GM18507 (cell line): ENCODE measurements around the gene WWOX.

Experiments
- DNase-seq: peaks from one replicate; pipeline ENCODE4 v3.0.0; 2011; ENCODE audit warnings: low read depth; ENCODE audit not compliant: insufficient read length; ENCODE audit errors: extremely low spot score
- FAIRE-seq: peaks from 2 replicates; lab custom pipeline; 2011; peaks lifted over from hg19 to GRCh38; lab: Jason Lieb, UNC

Gene WWOX

DNA sequence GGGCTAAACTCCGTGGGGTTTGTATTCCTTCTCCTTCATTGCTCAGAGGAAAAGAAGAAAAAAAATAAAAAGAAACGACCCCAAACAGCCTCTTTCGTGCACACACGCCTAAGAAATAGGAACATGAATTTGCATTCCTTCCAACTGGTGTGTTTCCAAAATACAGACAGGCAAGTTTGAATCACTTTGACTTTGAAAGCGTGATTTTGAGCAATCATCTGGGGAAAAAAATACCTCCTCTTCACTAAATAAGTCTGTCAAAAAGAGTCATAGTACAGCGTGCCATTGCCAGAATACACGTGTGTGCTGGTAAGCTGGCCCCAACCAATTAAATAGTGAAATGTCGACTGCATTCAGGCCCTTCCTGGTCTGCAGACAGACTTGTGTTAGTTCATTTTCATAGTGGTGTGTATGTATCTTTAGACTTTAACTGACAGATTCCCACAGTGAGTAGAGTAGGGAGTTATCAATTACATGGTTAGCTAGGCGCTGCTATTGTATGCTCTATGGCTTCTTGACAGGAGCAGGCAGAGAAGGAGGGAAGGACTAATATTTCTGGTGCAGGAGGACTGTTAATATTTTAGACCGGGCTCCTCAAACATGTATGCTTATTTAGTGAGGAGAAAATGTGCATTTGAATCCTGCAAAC, 882.8 kb downstream of the WWOX start:
- DNase-seq: no peak
- FAIRE-seq: no peak

DNA sequence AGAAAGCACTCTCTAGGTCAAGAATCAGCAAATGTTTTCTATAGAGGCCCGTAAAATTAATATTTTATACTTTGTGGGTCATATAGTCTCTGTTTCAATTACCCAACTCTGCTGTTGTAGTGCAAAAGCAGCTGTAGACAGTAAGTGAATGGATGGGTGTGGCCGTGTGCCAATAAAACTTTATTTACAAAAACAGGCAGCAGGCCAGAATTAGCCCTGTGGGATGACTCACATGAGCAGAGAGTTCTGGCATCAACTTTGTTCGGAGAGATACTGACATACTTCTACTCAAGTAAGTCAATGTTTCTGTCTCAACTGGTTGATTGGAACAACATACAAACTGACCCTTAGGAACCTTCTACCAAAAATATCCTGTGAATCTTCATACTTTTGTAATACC, 884.9 kb downstream of the WWOX start:
- FAIRE-seq (no peak), DNase-seq (no peak)

DNA sequence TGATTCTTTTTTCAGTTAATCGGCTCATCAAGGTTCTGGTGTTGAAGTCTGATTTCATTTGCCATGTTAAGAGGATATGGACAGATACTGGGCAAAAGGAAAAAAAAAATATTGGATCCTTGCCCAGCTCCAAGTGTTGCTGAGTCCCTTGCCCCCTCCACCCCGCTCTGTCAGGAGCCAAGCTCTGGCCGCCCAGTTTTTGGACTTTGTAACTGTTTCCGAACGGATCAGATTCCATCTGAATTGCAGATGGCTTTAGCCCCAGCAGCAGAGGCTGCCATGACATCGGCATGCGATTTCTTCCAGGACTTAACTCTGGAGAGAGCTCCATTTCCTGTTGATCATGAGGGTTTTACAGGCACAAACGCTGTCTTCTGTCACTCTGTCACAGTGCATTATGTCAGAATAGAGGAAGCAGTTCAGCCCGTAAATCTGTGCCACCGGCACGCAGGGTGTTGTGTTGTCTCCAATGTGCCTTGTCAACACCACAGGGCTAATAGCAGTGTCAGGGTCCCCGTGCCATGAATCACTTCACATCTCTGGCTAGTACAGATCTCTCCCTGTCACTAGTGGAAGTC, 885.5 kb downstream of the WWOX start:
- DNase-seq: no peak
- FAIRE-seq: no peak

DNA sequence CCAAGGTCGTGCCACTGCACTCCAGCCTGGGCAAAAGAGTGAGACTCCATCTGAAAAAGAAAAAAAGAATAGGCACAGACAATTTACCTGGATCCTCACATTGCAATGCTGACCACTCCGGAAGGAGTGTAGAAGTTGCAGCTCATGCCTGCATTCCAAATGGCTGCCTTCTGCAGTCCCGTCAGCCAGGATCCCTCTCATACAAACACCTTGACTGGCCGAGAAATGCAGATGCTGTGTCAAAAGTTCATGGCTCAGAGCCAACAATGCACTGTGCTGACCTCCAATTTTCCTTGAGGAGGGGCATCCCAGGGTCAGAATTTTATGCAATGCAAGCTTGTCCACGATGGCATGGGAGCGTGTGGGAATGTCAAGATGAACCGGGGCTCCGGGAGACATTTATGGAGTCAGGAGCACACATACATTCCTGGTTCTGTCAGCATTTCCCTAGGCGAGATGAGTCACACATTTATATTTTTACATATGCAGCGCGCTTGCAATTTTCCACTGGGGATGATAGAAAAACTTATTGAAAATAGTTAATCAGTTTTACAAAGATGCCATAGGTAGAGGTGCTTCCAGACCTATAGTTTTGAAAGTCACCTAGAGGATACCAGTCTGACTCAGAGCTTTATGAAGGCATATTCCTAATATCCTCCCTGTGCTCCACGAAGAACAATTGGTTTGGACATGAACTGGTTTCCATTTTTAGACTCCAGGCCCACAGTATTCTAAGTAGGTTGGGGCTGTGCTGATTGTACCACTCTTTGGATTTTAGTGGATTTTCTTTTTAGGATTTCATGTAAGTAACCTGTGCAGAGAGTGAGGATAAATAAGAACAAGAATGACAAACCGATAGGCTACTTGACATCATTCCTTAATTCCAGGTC, 886.5 kb downstream of the WWOX start:
- FAIRE-seq: no peak
- DNase-seq: no peak

DNA sequence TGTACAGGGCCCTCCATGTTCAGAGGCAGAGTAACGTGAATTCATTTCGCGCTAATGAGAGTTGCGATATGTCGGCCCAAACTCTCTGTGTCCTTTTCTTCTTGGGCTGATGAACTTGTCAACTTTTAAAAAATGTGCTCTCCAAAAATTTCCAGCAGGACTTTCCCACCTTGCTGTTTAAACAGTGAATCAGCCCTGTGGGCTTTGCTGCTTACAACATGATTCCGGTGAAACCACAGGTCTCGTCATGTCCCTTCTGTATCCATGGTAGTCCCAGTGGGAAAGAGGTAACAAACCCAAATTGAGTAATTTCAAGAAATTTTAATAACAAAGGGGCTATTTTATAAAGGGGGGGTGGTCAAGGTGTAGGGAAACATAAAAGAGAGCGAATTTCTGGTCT, 888.2 kb downstream of the WWOX start:
- no peak for FAIRE-seq

DNA sequence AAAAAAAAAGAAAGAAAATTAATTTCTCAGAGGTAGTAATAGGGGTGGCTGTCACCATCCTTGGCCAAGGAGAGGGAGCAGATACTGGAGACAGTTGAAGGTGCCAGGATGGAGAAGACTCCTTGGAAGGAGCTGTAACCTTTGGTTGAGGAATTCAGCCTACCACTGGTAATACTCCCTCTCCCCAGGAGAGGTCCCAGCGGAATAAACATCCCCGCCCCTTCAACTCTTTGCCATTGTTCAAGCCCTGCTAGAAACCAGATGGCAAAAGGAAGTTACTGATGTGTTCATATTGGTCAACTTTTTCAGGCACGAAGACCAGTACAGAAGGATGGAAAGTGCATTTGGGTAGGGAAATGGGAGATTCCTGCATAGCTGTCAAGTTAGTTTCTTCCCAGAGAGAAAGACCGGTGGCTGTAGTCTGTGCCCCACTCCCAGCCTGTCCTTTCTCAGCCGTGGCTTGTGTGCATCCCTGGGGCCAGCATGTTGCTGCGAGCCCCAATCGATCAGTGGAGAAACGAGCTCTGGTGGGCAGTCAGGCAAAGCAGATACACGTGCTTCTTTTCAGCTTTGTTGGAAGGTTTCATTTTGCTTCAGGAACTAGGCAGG, 889.0 kb downstream of the WWOX start:
- FAIRE-seq (no peak), DNase-seq (no peak)

More for the DNA sequence above, 888.2 kb downstream of the WWOX start:
- no peak for DNase-seq

DNA sequence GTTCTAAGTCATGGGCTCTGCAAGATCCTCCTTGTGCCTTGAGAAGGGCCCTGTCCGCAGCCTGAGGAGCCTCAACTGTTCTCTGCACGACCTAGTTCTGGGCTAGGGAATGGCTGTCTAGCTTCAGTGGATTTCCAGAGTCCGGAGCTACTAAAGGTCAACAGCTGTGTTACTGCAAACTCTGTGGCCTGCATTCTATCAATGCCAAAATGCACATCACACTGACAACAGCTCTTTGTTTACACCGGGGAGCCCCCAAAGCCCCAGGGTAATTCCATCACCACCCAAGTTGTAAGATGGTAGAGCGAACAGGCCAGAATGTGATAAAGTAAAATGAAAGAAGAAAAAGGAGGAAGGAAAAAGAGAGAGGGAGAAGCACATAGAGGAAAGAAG, 890.9 kb downstream of the WWOX start:
- no peak for FAIRE-seq
- no peak for DNase-seq

DNA sequence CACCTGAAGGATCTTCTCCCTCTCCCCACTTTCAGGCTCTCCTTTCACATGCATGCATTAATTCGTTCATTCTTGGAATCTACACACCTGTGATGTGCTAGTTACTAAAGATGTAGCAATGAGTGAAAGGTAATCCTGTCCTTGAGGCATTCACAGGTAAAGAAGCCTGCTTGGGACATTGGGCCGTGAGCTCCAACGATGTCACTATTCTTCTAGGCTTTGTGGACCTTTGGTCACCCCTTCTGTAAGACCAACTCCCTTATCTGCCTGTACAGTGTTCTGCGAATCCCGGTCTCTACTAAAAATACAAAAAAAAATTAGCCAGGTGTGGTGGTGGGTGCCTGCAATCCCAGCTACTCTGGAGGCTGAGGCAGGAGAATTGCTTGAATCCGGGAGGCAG, 892.5 kb downstream of the WWOX start:
- DNase-seq (no peak), FAIRE-seq (no peak)

DNA sequence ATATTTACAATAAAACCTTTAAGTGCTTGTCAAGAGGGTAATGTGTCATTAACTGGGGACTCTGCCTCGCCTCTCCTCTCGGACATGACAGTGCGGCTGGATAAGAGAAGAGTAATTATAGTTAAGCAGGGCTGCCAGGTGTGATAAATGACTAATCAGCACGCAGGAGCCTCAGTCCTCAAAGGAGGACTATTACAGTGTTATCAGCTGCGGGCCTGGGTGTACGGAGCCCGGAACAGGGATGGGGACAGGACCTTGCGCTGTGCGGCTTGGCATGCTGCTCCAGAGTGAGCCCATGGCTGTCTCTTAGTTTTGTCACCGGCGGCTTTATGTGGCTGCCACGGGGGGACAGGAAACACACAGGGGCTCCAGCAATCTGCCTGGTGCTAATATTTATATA, 893.9 kb downstream of the WWOX start:
- DNase-seq (no peak), FAIRE-seq (no peak)

DNA sequence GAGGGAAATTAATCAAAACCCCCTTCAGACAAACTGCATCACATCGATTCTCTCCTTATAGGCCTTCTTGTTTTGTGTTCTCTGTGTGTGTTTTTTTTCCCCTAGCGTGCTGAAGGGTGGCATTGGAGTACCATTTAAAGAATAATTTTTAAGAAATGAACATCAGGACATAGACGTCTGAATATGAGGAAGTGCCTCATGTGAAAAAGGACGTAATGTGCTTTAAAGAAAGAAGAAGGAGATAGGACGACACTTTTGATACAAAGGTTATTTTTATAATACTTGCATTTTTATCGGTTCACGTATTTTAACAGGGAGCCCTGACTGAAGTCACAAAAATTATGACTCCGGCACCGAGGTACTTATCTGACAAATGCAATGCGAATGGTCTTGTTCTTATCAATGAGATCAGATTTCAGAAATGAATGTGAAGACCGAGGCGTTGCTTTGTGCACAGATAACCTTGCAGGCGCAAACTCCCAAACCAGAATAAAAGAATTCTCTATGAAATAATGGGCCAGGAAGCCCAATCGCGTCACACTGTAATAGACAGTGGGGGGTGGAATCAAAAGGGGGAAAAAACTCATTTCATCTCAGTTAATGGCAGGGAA, 894.8 kb downstream of the WWOX start:
- FAIRE-seq (no peak), DNase-seq (no peak)

DNA sequence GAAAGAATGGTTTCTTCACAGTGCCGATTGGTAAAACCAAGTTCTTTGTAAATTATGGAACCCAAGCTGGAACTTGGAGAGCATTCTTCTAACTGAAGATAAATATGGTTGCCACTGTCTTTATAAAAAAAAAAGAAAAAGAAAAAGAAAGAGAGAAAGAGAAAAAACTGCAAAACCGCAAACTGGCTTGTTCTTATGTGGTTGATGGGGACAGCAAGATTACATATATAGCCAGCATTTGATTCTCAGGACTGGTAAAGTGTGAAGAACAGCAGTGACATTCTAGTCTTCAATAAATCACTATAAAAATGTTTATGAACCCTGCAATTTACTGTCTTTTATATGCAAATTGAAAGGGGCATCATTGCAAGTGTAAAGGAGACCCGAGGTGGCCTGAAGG, 896.0 kb downstream of the WWOX start:
- FAIRE-seq: no peak
- no peak for DNase-seq

DNA sequence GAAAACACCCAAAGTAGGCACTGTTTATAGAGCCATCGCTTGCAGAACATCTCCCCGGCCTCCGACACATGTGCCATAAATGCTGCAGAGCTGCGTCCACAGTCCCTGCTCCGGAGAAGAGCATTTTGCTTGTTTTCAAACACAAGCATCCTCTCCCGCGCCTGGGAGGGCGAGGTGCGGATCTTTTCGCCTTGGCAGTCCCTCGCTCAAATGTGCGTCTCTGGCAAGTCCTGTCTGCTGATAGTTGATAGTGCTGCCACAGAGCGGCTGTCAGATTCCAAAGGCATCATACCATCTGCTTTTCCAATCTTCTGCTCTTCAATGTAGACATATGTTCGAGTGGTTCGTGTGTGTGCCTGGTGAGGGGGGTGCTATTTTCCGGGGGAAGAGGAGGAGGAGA, 897.3 kb downstream of the WWOX start:
- DNase-seq: no peak
- no peak for FAIRE-seq

DNA sequence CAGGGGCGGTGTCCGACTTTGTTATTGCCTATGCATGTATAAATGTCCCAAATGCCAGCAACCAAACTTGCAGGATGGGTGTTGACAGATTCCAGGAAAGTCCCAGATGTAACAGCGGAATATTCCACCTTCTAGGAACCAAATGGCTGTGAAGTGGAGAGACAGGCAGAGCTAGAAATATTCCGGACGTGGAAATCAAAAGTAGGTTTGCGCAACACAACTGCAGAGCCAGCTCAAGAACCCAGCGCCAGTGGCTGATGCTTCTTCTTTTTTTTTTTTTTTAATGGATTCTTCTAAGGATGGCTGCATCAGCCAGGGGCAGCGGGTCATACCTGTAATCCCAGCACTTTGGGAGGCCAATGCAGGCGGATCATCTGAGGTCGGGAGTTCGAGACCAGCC, 899.4 kb downstream of the WWOX start:
- FAIRE-seq (no peak), DNase-seq (no peak)

DNA sequence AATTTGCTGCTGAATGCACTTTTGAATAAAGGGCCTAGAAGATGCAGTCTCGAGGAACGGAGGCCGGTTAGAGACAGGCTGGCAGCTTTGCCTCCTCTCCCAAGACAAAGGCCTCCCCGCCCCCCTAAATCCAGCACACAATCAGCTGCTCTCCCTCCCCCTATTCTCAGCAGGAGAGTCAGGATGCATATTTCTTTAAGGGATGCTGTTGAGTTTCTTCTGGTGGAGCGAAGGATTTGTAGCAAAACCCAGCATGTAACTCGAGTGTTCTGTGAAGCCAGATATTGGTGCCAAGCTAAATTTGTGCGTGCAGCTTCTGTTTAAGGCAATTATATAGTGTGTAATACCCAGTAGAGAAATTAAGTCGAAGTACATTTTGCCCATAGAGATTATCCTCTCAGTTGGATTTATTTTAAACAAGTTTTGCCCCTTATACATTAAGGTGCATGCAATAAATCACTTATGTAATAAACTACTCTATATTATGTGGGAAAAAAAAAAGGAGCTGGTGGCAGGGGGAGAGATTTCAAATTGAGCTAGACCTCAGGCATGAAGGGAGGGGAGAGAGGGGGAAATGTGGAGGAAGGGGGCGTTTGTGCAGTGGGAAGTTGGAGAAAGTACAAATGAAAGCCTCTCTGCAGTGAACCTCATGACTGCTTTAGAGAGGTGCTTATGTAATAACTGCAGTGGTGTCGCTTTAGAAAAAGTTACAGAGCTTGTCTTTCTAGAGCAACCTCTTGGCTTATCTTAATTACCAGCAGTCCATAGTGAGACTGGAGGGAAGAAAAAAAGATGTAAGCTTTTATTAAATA, 901.9 kb downstream of the WWOX start:
- DNase-seq (no peak), FAIRE-seq (no peak)

DNA sequence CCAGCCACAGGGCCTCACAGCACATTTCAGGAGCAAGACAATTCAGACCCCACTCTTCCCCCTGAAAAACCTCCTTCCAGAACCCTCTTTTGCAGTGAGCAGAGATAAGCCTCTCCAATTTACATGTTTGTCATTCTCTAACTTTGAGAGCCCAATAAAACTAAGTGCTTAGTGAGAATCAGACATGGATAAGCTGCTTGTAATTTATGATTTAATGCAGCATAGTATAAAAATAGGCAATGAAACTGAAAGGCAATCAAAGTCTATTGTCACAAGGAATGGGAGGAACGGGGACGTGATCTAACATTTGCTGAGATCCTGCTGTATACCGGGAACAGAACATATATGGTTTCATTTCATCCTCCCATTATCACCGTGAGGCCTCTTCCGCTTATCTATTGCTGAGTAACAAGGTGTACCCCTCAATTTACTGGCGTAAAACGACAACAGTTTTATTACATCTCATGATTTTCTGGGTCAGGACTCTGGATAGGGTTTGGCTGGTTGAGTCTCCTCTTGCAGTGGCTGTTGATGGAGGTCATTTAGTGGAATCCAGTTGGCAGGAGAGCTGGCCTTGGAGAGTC, 903.7 kb downstream of the WWOX start:
- no peak for DNase-seq
- no peak for FAIRE-seq

DNA sequence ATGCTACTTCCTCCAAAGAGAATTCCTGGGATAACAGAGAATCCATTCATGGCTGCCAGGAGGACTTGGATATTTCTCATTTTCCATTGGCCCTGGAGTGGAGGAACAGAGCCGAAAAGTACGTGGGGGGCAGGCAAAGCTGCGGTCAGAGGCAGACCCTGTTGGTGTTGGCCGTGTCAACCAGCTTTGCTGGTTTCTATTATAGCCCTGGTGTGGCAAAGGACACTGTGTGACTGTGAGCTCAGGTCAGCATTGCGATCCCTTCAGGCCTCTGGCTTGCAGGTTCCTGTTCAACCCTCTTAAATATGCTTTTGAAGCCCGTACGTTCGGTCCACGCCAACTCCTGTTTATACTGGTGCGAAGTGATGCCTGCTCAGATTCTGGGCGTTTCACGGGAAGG, 904.9 kb downstream of the WWOX start:
- DNase-seq (no peak), FAIRE-seq (no peak)

DNA sequence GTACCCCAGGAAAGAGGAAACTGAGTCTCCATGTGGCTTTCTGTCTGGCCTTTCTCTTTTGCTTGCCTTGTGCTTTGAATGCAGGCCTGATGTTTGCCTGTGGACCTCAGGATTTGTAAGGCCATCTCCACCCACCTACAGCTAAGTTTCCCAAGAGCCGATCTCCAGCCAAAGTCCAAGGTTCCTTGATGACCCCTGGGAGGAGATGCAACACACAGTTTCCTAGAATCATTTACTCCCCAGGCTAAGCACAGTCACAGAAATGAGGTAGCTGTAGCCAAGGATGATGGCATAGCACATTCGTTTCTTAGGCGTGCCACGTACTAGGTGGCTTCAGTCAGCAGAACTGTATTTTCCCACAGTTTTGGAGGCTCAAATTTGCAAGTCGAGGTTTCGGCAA, 905.6 kb downstream of the WWOX start:
- no peak for FAIRE-seq
- no peak for DNase-seq

DNA sequence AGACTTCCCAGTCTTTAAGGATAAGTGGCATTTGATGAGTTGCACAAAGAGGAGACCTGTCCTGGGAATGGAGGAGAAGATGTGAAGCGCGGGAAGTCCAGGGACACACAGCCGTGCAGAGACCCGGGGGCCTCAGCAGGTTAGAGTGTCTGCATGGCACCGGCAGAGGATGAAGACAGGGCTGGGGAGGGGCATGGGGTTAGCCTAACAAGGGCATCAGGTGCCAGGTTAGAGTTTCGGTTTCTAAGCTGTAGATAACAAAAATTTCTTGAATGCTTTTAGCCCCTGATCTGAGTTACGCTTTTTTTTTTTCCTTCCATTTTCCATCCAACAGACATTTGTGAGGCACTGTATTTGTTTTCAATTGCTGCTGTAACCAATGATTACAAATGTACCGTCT, 906.8 kb downstream of the WWOX start:
- no peak for DNase-seq
- no peak for FAIRE-seq

DNA sequence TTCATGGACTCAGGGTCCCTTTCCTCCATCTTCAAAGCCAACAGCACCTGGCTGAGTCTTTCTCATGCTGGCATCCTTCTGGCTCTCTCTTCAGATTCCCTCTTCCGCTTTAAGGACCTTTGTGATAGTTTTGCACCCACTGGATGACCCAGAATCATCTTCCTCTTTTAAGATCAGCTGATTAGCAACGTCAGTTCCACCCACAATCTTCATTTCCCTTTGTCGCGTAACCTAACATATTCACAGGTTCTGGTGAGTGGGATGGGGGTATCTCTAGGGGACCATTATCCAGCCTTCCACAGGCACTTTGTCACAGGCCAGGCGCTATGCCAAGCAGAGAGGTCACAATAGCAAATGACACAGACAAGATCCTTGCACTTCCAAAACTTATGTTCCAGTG, 907.3 kb downstream of the WWOX start:
- FAIRE-seq (no peak), DNase-seq (no peak)
